ENCODE results near the gene SDK1.
A peak's percentile ranks its signal among the peaks of the same experiment; 100 is the strongest.

The SDK1 gene

GRCh38 chr7:4191525-4191924 is 890.5 kb downstream of the SDK1 start:
- Mint-ChIP-seq H3K36me3 (ENCODE audit: low read depth) (no peaks in the 10 kb centered on the region), H3K4me1 (ENCODE audit: low read depth) (no peaks in the 10 kb centered on the region), H3K4me3 (no peak overlapping the region), H3K27ac (no peak overlapping the region), H3K9me3 (no peaks in the 10 kb centered on the region), H3K27me3 (no peaks in the 10 kb centered on the region)

- H3K9me3 Mint-ChIP-seq: no peaks in the 10 kb centered on the region
- no peaks in the 10 kb centered on the region for H3K4me1 Mint-ChIP-seq (ENCODE audit: low read depth)
- H3K4me3 Mint-ChIP-seq: no peak overlapping the region
- no peaks in the 10 kb centered on the region for H3K27me3 Mint-ChIP-seq
- H3K27ac Mint-ChIP-seq: no peak overlapping the region
- H3K36me3 Mint-ChIP-seq (ENCODE audit: low read depth): no peaks in the 10 kb centered on the region
These were observed 894.6 kb downstream of the SDK1 start for GRCh38 chr7:4195660-4196059.

GRCh38 chr7:4196121-4196819 is 895.2 kb downstream of the SDK1 start:
- Mint-ChIP-seq H3K4me3 (no peak overlapping the region), H3K36me3 (ENCODE audit: low read depth) (no peaks in the 10 kb centered on the region), H3K4me1 (ENCODE audit: low read depth) (no peaks in the 10 kb centered on the region), H3K9me3 (no peaks in the 10 kb centered on the region), H3K27me3 (no peaks in the 10 kb centered on the region), H3K27ac (no peak overlapping the region)

- Mint-ChIP-seq H3K4me3 (no peak overlapping the region), H3K27me3 (no peaks in the 10 kb centered on the region), H3K4me1 (ENCODE audit: low read depth) (no peaks in the 10 kb centered on the region), H3K9me3 (no peaks in the 10 kb centered on the region), H3K27ac (no peak overlapping the region), H3K36me3 (ENCODE audit: low read depth) (no peaks in the 10 kb centered on the region)
These were observed 897.2 kb downstream of the SDK1 start for GRCh38 chr7:4198301-4198700.

GRCh38 chr7:4200546-4201094 is 899.6 kb downstream of the SDK1 start:
- Mint-ChIP-seq H3K4me1 (ENCODE audit: low read depth) (peaks cover 11% of the 10 kb centered on the region), H3K9me3 (no peaks in the 10 kb centered on the region), H3K27me3 (no peaks in the 10 kb centered on the region), H3K27ac (no peak overlapping the region), H3K36me3 (ENCODE audit: low read depth) (no peaks in the 10 kb centered on the region), H3K4me3 (no peak overlapping the region)

GRCh38 chr7:4201566-4201965 is 900.5 kb downstream of the SDK1 start:
- H3K4me3 Mint-ChIP-seq: no peak overlapping the region
- H3K4me1 Mint-ChIP-seq (ENCODE audit: low read depth): peaks cover 11% of the 10 kb centered on the region
- no peak overlapping the region for H3K27ac Mint-ChIP-seq
- no peaks in the 10 kb centered on the region for H3K36me3 Mint-ChIP-seq (ENCODE audit: low read depth)
- H3K9me3 Mint-ChIP-seq: no peaks in the 10 kb centered on the region
- H3K27me3 Mint-ChIP-seq: no peaks in the 10 kb centered on the region

GRCh38 chr7:4202154-4202736 is 901.2 kb downstream of the SDK1 start:
- H3K27ac Mint-ChIP-seq: no peak overlapping the region
- no peak overlapping the region for H3K4me3 Mint-ChIP-seq
- no peaks in the 10 kb centered on the region for H3K27me3 Mint-ChIP-seq
- H3K36me3 Mint-ChIP-seq (ENCODE audit: low read depth): no peaks in the 10 kb centered on the region
- peaks cover 11% of the 10 kb centered on the region for H3K4me1 Mint-ChIP-seq (ENCODE audit: low read depth)
- no peaks in the 10 kb centered on the region for H3K9me3 Mint-ChIP-seq

GRCh38 chr7:4202954-4203353 is 901.9 kb downstream of the SDK1 start:
- Mint-ChIP-seq H3K4me3 (no peak overlapping the region), H3K36me3 (ENCODE audit: low read depth) (no peaks in the 10 kb centered on the region), H3K9me3 (no peaks in the 10 kb centered on the region), H3K27me3 (no peaks in the 10 kb centered on the region), H3K4me1 (ENCODE audit: low read depth) (peaks cover 11% of the 10 kb centered on the region), H3K27ac (no peak overlapping the region)

- Mint-ChIP-seq H3K27ac (no peak overlapping the region), H3K4me1 (ENCODE audit: low read depth) (peaks cover 11% of the 10 kb centered on the region), H3K36me3 (ENCODE audit: low read depth) (no peaks in the 10 kb centered on the region), H3K4me3 (peak overlapping the region; percentile 15), H3K9me3 (no peaks in the 10 kb centered on the region), H3K27me3 (no peaks in the 10 kb centered on the region)
These were observed 902.8 kb downstream of the SDK1 start for GRCh38 chr7:4203626-4204512.

GRCh38 chr7:4204513-4205165 is 903.6 kb downstream of the SDK1 start:
- Mint-ChIP-seq H3K9me3 (no peaks in the 10 kb centered on the region), H3K36me3 (ENCODE audit: low read depth) (no peaks in the 10 kb centered on the region), H3K4me1 (ENCODE audit: low read depth) (peaks cover 11% of the 10 kb centered on the region), H3K4me3 (peak overlapping the region; percentile 74), H3K27me3 (no peaks in the 10 kb centered on the region), H3K27ac (peak overlapping the region; percentile 85)

GRCh38 chr7:4205828-4206227 is 904.8 kb downstream of the SDK1 start:
- Mint-ChIP-seq H3K4me3 (no peak overlapping the region), H3K27ac (no peak overlapping the region), H3K27me3 (no peaks in the 10 kb centered on the region), H3K4me1 (ENCODE audit: low read depth) (peaks cover 11% of the 10 kb centered on the region), H3K36me3 (ENCODE audit: low read depth) (no peaks in the 10 kb centered on the region), H3K9me3 (no peaks in the 10 kb centered on the region)

- H3K27me3 Mint-ChIP-seq: no peaks in the 10 kb centered on the region
- H3K27ac Mint-ChIP-seq: no peak overlapping the region
- H3K4me1 Mint-ChIP-seq (ENCODE audit: low read depth): peaks cover 11% of the 10 kb centered on the region
- no peak overlapping the region for H3K4me3 Mint-ChIP-seq
- H3K9me3 Mint-ChIP-seq: no peaks in the 10 kb centered on the region
- H3K36me3 Mint-ChIP-seq (ENCODE audit: low read depth): no peaks in the 10 kb centered on the region
These were observed 906.0 kb downstream of the SDK1 start for GRCh38 chr7:4207011-4207410.

- no peaks in the 10 kb centered on the region for H3K36me3 Mint-ChIP-seq (ENCODE audit: low read depth)
- H3K9me3 Mint-ChIP-seq: no peaks in the 10 kb centered on the region
- no peak overlapping the region for H3K27ac Mint-ChIP-seq
- H3K27me3 Mint-ChIP-seq: no peaks in the 10 kb centered on the region
- peaks cover 11% of the 10 kb centered on the region for H3K4me1 Mint-ChIP-seq (ENCODE audit: low read depth)
- H3K4me3 Mint-ChIP-seq: no peak overlapping the region
These were observed 907.0 kb downstream of the SDK1 start for GRCh38 chr7:4208086-4208485.

GRCh38 chr7:4208586-4208985 is 907.5 kb downstream of the SDK1 start:
- Mint-ChIP-seq H3K9me3 (no peaks in the 10 kb centered on the region), H3K36me3 (ENCODE audit: low read depth) (no peaks in the 10 kb centered on the region), H3K4me3 (no peak overlapping the region)

GRCh38 chr7:4209126-4209525 is 908.1 kb downstream of the SDK1 start:
- Mint-ChIP-seq H3K4me3 (no peak overlapping the region), H3K27me3 (no peaks in the 10 kb centered on the region), H3K36me3 (ENCODE audit: low read depth) (no peaks in the 10 kb centered on the region), H3K4me1 (ENCODE audit: low read depth) (peaks cover 8% of the 10 kb centered on the region), H3K9me3 (no peaks in the 10 kb centered on the region), H3K27ac (no peak overlapping the region)

More at GRCh38 chr7:4208586-4208985, 907.5 kb downstream of the SDK1 start:
- Mint-ChIP-seq H3K4me1 (ENCODE audit: low read depth) (peaks cover 11% of the 10 kb centered on the region), H3K27ac (no peak overlapping the region), H3K27me3 (no peaks in the 10 kb centered on the region)
